Limb (tissue), 2 donors: ENCODE results near the gene NKX1-1.
A peak's percentile ranks its signal among the peaks of the same experiment; 100 is the strongest.

ENCODE experiments used
- DNase-seq, 2 donors: peaks; one replicate each; pipeline ENCODE4 v3.0.0-alpha.2; 2016; ENCODE audit errors: extremely low spot score in 2 of 2

The NKX1-1 gene

DNA sequence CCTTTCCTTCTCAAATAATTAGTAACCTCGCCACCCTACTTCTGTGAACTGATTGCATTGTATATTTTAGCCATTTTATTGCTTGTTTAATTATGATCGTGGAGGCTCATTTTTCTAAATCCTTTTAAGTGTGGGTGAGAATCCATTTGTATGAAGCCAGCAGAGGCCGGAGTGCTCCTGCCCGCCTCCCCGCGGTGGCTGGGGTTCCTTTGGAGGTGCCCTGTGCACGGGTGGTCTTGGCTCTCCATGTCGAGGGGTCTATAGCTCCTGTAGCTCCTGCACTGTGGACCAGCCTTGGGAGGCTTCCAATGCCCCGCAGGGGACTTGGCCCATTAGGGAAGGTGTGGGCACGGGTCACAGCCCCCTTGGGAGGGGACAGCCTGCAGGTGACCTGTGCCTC, 44.2 kb downstream of the NKX1-1 start:
- no peak for DNase-seq

DNA sequence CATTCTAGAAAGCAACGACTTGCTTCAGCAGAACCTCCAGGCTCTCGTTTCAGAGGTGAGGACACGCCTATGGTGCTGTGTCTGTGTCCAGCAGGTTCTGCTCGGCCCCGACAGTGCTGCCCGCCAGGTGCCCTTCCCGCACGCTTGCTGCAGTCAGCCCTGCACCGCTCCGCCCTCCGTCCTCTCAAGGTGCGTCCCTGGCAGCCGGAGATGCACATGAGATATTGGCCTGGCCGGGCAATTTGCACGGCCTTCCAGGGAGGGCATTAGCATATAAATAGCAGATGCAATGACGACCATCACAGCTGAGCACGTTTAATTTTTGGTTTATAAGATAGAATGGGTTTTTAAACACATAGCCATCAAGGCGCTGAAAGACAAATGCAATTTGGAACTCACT, 44.8 kb downstream of the NKX1-1 start:
- no peak for DNase-seq

DNA sequence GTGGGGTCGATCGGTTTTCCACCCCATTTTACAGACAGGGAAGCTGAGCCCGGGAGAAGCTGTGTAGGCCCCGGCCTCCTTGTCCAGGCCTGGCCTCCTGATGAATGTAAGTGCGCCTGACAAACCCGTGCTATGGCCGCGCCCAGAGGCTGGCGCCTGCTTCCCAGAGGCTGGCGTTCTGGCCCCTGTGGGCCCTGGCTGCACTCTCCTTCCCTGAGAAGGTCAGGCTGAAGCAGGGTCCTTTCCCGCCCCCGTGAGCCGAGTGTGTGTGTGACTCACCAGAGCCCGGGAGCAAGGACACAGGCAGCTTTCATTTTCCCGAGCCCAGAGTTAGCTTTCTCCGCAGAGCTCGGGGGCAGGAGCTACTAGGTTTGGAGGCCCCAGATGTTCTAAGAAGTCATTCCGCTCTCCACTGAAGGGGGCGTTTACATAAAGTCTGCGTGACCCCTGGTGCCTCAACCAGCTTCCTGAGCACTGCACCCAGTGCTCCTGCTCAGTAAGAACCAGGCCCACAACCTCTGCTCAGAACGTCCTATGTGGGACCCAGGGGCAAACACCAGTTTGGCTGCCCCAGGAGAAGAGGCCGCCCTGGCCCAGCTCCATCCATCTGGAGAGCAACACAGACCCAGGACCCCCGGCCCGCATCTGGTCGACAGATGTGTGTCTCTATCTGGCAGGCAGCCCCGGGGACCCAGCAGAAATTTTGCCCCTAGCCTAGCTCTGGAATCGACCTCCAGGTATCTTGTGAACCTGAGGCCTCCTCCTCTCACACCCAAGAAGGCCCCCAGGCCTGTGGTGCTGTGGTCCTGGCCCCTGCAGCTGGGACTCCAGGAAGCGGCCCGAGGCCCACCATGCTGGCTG, 45.6 kb downstream of the NKX1-1 start:
- DNase-seq = no peak

DNA sequence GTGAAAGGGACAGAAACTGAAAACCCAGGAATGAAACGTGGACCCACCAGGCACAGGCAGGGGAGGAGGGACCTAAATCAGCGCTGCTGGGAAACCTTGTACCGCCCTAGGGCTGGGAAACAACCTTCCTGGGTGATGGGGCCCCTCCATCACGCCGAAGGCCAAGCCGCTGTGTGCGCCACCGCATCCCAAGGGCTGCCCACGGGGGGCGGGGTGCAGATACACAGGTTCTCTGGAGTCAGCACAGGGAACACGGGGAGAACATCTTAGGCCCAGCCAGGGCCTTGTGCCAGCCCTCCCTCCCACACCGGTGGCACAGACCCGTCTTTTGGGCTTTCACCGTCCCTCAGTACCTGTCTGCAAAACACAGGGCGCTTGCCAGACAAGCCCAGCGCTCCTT, 46.3 kb downstream of the NKX1-1 start:
- no peak for DNase-seq

DNA sequence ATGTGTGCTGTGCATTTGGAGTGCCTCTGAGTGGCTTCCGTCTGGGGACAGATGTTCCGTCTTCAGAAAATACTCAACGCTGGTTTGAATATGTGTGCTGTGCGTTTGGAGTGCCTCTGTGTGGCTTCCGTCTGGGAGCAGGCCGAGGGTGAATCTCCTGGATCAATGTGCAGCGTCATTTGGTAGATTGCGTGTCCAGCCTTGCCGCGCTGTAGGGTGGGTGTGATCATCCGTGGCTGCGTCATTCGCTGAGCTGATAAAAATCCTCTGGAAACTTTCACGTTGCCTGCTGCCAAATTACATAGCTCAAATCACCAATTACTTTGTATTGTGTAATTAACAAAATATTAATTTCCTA, 47.1 kb downstream of the NKX1-1 start:
- DNase-seq = no peak

DNA sequence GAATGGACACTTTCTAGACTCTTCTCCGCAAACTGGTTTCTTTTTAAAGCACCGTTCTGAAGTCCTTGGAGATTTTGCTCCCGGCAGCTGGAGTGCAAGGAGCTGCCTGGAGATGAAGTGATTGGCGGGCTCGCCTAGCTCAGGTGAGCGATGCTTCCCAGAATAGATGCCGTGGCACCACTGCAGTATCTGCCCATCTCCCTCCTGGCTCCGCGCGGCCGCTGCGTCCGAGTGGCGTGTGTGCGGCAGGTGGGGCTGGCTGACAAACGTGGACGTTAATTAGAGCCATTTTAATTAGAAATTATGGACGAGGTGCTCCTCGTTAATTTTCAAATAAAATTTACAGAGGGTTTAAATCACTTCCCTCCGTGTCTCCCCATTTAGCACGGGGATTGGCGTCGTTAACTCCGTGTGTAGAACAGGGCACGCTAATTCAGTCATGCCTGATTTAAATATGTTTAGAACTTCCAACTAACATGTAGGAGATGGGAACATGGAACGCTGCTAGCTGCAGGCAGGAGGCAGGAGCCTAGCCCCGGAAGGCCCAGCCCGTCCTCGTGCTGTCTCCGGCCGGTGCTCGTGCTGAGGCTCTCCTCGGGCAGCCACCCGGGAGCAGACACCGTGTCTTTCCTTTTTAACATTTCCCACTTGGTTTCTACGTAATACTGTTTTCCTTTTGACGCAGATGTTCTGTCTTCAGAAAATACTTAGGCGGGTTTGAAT, 47.7 kb downstream of the NKX1-1 start:
- no peak for DNase-seq

DNA sequence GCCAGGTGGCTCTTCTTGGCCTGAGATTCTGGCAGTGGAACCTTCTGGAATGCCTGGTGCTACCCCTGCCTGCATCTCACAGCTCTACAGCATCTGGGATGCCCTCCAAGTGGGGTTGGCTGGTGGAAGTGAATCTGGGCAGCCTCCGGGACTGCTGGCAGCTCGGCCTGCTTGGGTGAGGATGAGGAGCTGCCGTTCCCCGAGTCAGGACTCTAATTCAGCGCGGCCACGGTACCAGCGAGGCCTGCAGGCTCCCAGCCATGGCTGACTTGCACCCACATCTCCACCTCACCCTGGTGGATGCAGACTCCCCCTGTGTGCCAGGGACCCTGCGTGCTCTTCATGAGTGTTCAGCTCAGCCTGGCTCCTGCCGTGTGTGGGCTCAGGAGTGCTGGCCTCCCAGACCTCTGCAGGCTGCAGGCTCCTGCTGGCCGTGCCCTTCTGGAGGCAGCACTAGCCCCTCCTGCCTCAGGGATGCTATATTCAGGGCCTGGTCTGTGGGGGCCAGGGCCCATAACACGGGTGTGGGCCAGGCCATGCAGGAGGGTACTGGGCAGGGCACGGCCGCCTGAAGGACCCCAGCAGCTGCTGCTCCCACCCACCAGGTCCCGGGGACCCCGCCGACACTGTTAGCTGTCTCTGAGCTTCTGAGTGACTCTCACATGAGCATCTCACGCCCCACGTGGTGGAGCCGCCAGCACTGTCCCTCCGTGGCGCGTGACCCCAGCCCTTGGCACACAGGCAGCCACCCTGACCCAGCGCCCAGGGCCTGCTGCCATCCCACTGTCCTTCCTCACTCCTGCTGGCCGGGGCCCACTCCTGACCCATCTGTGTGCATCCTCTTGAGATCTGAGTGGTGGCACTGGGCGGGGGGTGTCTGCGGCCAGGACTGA, 48.6 kb downstream of the NKX1-1 start:
- DNase-seq = no peak

DNA sequence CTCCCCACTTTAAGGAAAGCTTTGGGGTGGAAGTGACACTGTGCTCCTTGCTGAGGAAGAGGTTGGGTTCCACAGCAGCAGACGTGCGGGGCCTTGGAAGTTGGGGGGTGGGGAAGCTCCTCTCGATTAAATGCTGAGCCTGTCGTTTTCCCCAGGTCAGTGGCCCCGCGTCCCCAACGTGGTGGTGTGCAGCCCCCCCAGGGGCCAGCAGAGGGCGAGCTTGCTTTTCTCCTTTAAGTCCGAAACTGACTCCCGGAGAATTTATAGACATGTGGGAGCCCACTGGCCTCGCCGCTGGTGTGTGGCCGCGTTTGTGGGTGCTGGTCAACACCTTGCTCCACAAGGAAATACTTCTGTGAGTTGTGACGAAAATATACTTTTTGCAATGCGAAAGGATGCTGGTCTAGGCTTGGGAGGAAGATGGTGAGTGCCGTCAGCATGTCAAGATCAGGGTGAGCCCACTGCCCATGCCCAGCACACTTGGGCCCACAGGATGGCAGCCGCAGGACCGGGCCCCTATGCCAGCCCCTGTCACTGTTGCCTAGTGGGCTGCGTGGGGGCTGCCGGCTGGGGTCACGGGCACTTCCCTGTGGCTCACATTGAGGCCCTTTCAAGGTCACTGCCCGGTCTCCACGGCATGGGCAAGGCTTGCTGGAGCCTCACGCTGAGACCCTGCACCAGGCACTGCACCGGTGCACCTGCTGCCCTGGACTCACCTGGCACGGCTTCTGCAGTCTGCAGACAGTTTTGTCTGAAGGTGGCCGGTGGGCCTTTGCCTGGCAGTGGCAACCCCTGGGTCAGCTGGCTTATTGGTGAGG, 49.9 kb downstream of the NKX1-1 start:
- DNase-seq = peak; percentile 38 to 76

DNA sequence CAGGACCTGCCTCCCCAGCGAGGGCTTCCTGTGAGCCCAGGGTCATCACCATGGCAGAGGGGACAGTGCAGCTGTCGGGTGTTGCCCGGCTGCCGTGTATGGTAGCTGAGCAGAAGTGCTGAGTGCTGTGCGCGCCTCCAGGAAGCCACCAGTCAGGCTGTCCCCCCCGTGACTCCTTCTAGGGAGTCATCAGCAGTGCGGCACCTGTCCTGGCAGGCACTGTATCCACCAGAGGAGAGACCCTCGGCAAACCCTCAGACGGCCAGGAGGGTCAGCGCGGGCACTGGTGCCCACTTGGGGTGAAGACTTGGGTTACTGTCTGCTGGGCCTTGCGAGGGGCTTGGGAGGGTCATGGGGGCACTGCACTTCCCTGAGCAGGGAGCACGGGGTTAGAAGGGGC, 50.9 kb downstream of the NKX1-1 start:
- no peak for DNase-seq

DNA sequence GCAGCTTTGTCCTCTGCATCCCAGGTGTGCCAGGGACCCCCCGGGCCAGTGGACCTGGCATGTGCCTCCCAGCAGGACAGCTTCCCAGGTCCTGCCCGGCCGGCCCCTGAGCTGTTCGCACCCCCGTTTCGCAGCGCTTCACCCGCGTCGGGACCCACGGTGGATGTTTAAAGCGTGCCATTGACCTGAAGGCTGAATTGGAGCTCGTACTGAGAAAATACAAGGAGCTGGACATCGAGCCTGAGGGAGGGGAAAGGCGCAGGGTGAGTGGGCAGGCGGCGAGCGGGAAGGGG, 51.3 kb downstream of the NKX1-1 start:
- no peak for DNase-seq

DNA sequence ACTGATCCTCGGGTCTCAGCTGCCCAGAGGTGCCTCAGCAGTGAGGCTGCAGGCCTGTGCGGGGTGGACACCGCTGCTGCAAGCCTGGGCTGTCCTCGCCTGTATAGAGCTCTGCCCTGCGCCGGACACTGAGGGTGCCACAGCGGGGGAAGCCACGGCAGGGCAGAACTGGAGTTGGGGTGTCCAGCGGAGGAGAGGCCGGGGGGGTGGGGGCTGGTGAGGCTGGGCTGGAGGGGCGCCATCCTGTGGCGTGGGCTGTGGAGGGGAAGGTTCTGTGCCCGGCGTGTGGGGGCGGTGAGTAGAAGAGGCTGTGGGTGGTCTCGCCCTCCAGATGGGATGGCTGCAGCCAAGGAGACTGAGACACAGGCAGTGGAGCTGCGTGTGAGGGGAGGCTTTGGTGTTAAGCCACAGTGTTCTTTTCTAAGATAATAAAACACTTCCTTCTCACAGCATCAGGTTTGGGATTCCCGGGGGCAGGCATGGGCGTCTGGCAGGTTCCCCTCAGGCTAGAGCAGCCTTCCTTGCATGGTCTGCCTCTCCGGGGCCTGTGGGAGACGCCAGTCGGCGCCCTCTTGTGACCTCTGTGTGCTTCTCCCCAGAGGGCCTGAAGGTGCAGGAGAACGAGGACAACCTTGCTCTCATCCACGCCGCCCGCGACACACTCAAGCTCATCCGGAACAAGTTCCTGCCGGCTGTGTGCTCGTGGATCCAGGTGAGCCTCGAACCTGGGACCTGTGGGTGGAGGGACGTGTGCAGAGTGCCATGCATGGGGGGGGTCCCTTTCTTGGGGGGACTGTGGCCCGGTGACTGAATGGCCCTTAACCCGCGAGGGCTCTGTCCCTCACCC, 51.9 kb downstream of the NKX1-1 start:
- DNase-seq = no peak

DNA sequence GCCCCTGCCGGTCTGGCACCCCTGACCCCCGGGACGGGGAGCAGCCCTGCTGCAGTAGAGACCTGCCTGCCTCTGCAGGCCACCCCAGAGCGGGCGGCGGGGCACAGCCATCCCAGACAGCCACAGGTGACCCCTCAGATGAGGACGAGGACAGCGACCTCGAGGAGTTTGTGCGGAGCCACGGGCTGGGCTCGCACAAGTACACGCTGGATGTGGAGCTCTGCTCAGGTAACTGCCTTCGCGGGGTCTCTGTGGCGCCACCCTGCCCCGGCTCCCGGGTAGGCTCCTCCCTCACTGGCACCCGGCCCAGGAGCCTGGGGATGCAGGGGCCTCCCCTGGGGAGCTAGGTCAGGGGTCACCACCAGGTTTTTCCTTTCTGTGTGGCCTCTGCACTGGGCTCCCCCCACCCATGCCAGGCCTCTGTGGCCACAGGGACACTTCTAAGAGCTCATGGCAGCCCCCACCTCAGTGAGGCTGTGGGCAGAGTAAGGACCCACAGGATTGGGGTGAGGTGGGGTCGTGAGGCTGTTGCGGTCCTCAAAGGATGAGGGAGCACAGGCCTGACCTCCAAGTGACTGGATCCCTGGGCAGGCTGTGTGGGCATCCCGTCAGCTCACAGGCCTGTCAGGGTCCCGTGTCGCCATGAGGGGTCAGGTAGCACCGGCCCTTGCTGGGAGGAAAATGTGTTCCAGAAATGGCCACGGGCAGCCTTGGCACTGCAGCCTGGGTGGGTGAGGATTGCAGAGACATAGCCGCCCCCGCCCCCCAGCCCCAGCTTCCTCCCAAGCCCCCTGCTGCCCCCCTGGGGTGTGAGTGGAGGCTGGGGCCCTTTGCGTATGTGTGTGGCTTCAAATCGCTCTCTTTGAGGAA, 52.8 kb downstream of the NKX1-1 start:
- DNase-seq = no peak
